ENCODE measurements around the gene GATAD2A. TPM values are rescaled to one million over a fixed set of nuclear protein-coding genes. Genes with fewer than 3 reads are reported as not detected.

GATAD2A gene
- total and polyA plus RNA-seq, 2 of the 13 experiments (the other 11 are each of a cell fraction or from before 2014, with no cell fraction given) = 16.8 to 28.6 TPM

DNA sequence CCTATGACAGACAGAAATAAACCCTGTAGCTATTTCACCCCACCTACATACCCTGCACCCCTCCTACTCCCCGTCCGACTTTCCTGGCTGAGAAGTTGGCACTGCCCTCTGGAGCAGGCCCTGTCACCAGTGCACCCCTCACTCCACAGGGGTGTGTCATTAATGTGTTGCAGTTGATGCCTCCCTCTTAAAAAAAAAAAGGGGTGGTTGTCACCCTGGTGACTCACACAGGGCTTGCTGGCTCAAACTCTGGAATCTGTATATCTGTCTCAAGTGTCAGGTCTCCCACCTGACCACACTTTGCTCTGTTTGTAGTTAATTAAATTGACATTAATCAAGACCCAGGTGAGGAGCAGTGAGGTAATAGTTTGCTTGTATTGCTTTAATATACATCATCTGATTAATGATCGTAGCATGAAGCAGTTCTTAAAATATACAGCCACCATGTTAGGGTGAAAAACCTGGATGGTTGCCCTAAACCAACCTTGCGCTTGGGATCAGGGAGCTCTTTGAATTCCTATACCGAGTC is 2.0 kb upstream of the GATAD2A start (continued):
- TF ChIP-seq FOSL2 (CRISPR knock-in tag; IDR thresholded peaks at IDR 0.05) (peak; percentile 49), AGO2 (optimal IDR thresholded peaks at IDR 0.05; ENCODE audit: low read depth, low read length) (no peak), ZNF441 (CRISPR knock-in tag; IDR thresholded peaks at IDR 0.05; ENCODE audit: borderline replicate concordance) (no peak), MXD4 (CRISPR knock-in tag; IDR thresholded peaks at IDR 0.05) (no peak)

DNA sequence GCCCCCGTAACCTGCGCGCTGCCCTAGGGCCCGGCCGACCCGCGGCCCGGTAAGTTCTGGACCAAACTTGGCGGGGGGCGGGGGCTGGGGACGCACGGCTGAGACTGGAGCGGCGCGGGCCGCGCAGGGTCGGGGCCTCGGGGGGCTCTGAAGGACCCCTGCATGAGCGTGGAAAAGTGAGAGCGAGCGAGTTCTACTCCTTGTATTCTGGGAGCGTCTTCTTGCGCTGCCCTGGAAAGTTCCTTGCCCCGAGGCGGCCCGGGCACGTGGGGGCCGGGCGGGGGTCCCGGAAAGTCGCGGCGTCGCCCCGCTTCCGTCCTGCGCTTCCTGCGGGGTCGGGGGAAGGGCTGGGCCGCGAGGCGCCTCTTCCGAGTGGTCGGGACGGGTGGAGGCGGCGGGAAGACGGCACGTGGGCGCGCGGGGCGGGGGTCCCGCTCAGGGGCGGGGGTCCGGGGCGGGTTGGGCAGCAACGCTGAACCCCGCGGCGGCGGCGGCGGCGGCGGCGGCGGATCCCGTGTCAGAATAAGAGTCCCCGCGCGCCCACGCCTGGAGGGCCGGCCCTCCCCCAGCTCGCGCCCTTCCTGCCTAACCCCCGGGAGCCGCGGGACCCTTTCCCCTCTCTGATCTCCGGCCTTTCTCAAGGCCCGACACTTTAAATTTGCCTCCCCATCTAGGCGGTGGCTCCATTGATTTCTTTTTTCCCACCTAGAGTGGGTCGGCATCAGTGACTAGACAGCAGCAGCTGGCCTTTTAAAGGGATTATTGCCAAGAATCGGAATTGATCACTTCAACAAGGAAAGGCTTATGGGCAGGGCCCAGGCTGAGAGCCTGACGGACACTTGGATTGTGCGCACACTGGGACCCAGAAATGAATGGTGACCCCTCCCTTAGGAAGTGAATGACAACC is 749 bp downstream of the GATAD2A start:
- BruUV-seq (replicated peaks) = no TSS peak
- no peaks in the 10 kb centered on the region; a peak in 1 of 5 replicates for H3K27me3 ChIP-seq (ENCODE audit: control insufficient read depth in 1 of 2, insufficient read depth in 2 of 2, low read length in 2 of 2)
- intact Hi-C loops (cut with micrococcal nuclease; ENCODE audit: unreplicated experiment) = loop anchor here (5.0 kb wide), 1 partner anchor 81 kb away; no protein-coding TSS in a partner anchor
- H2AFZ ChIP-seq (ENCODE audit: low read length) = no peak overlapping the region
- H4K20me1 ChIP-seq (ENCODE audit: insufficient read depth, low read length) = peaks cover 39% of the 10 kb centered on the region
- peak overlapping the region; percentile 99 for H3K4me2 ChIP-seq (ENCODE audit: low read depth, low read length)
- POLR2A ChIA-PET = interaction anchor here (0.6 to 3.5 kb wide), 16 partner anchors 9 to 370 kb away, joined by 3 to 25 read pairs (median 4); partner anchors contain the start of genes NDUFA13 and TSSK6
- H3K79me2 ChIP-seq (ENCODE audit: insufficient read depth, low read length) = peaks cover 56% of the 10 kb centered on the region
- H3K9ac ChIP-seq (ENCODE audit: insufficient read depth, low read depth, low read length) = peak overlapping the region; percentile 80
- FAIRE-seq (no peak), ATAC-seq (peak; percentile 14), DNase-seq (ENCODE audit: low spot score) (no peak)
- H3K4me3 ChIP-seq (replicated peaks in 1 of 3; ENCODE audit: insufficient read depth in 1 of 3, low read depth in 2 of 3, low read length in 3 of 3) = peak overlapping the region; percentile 72 to 94 (median 76)
- 2% methylated on average over 24 of the region's 87 CpGs for WGBS (ENCODE audit: low lambda C conversion rate)
- in situ Hi-C loops (cut with HindIII; ENCODE audit: extremely low pct_ligation_motif_present, low pct_unique_long_range_greater_than_20kb) = loop anchor here (5.0 kb wide), 1 partner anchor 34 kb away; no protein-coding TSS in a partner anchor
- H3K9me3 ChIP-seq (ENCODE audit: low read length) = no peaks in the 10 kb centered on the region
- peaks cover 70% of the 10 kb centered on the region for H3K4me1 ChIP-seq (ENCODE audit: insufficient read depth, low read length)
- H3K27ac ChIP-seq (ENCODE audit: extremely low read length, insufficient read depth, low read length) = peak overlapping the region; percentile 66
- 0 out of 5 replicates have a peak, but pooled peaks cover under 1 to 1% of the 10 kb centered on the region in 2 experiments for H3K36me3 ChIP-seq (replicated peaks in 1 of 2; ENCODE audit: control insufficient read depth in 1 of 2, insufficient read depth in 2 of 2, low read length in 2 of 2)
- CTCF ChIA-PET (ENCODE audit: low intra/inter-chr PET ratio, low total read pairs) = interaction anchor here (3.3 kb wide), 1 partner anchor 39 kb away, joined by 12 read pairs; no protein-coding TSS in a partner anchor
- no peak for TF ChIP-seq ZNF546 (CRISPR knock-in tag; conservative IDR thresholded peaks at IDR 0.05)
- no peak for TF ChIP-seq ESRRA (CRISPR knock-in tag; IDR thresholded peaks at IDR 0.05; ENCODE audit: low read depth)
- peak; percentile 37; the same call in 1 of the 2 replicates for TF ChIP-seq SIN3A (IDR thresholded peaks at IDR 0.05; ENCODE audit: borderline replicate concordance, low read depth, low read length)
- TF ChIP-seq ZNF674 (CRISPR knock-in tag; IDR thresholded peaks at IDR 0.05; ENCODE audit: low read depth) = no peak
- peak; percentile 50 for TF ChIP-seq ASH2L (IDR thresholded peaks at IDR 0.05; ENCODE audit: insufficient read length, low read depth, low read length)
- TF ChIP-seq CHD2 (IDR thresholded peaks at IDR 0.05; ENCODE audit: low read depth, low read length) = no peak
- no peak for TF ChIP-seq SUZ12 (IDR thresholded peaks at IDR 0.05; ENCODE audit: low read depth, low read length)
- TF ChIP-seq, protein P1, sequence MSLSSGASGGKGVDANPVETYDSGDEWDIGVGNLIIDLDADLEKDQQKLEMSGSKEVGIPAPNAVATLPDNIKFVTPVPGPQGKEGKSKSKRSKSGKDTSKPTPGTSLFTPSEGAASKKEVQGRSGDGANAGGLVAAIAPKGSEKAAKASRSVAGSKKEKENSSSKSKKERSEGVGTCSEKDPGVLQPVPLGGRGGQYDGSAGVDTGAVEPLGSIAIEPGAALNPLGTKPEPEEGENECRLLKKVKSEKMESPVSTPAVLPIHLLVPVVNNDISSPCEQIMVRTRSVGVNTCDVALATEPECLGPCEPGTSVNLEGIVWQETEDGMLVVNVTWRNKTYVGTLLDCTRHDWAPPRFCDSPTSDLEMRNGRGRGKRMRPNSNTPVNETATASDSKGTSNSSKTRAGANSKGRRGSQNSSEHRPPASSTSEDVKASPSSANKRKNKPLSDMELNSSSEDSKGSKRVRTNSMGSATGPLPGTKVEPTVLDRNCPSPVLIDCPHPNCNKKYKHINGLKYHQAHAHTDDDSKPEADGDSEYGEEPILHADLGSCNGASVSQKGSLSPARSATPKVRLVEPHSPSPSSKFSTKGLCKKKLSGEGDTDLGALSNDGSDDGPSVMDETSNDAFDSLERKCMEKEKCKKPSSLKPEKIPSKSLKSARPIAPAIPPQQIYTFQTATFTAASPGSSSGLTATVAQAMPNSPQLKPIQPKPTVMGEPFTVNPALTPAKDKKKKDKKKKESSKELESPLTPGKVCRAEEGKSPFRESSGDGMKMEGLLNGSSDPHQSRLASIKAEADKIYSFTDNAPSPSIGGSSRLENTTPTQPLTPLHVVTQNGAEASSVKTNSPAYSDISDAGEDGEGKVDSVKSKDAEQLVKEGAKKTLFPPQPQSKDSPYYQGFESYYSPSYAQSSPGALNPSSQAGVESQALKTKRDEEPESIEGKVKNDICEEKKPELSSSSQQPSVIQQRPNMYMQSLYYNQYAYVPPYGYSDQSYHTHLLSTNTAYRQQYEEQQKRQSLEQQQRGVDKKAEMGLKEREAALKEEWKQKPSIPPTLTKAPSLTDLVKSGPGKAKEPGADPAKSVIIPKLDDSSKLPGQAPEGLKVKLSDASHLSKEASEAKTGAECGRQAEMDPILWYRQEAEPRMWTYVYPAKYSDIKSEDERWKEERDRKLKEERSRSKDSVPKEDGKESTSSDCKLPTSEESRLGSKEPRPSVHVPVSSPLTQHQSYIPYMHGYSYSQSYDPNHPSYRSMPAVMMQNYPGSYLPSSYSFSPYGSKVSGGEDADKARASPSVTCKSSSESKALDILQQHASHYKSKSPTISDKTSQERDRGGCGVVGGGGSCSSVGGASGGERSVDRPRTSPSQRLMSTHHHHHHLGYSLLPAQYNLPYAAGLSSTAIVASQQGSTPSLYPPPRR (CRISPR knock-in tag; IDR thresholded peaks at IDR 0.05; ENCODE audit: borderline replicate concordance) = no peak
- TF ChIP-seq ZNF883 (CRISPR knock-in tag; IDR thresholded peaks at IDR 0.05; ENCODE audit: not compliant biosample characterization) = no peak
